H1 (cell line): ENCODE results near the gene ADAMTS3. TPM values are rescaled to one million over a fixed set of nuclear protein-coding genes. Genes with fewer than 3 reads are reported as not detected.

Experiments used
- GTF2F1 ChIP-seq: IDR thresholded peaks from 2 replicates; pipeline ENCODE4 v1.6.1; 2012; ENCODE audit warnings: low read depth, low read length, improper control_type of control experiment, borderline replicate concordance
- polyA plus RNA-seq, 7 experiments: library from polyadenylated mRNA; depleted of rRNA in 3 of 7; stranded (reverse) in 5 of 7; unstranded in 2 of 7; fragments of >200 nt in 5 of 7; fragments of 200-250 nt in 2 of 7; gene quantifications; 1 replicate in 5 of 7; 2 replicates in 1 of 7; 4 replicates in 1 of 7; pipeline versions ENCODE4 v1.2.1 to v1.2.3, GENCODE V29; 2011 to 2013; ENCODE audit warnings: missing spikeins in 2 of 7, mixed read lengths in 2 of 7
- total RNA-seq: library from RNA; stranded (reverse); fragmentation: NEBNext Ultra II Directional; extraction: Animal tissue kit (Norgen Biotek cat#: 25700); gene quantifications from 2 replicates; pipeline ENCODE4 v1.2.1, GENCODE V29; 2021

ADAMTS3 gene
- total and polyA plus RNA-seq, 2 of the 8 experiments (the other 6 are each of a cell fraction or from before 2014, with no cell fraction given), result 1.3 to 3.4 TPM

DNA sequence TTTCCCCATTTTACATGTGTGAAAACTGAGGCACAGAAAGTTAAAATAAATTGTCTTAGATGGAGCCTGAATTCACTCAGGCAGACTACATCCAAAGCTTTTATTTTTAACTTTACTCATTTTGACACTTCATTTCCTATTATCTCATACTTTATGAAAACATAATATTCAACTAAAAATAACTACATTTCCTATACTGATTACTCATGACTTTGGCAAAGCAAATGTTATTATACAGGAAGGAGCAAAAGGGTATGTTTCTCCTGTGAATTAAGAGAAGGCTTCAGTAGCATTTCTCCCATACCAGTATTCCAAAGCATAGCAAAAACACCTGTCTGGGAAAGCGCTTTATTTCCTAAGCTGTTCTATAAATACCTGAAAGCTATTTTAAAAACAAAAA, 178.6 kb downstream of the ADAMTS3 start (continued):
- TF ChIP-seq GTF2F1, result no peak
